SH-SY5Y (cell line): Measurements from ENCODE around the gene P4HB.

Experiments
- GATA2 ChIP-seq: IDR thresholded peaks from 2 replicates; pipeline ENCODE4 v1.6.1; 2011; ENCODE audit warnings: mild to moderate bottlenecking, low read depth, low read length
- GATA3 ChIP-seq: IDR thresholded peaks from 2 replicates; pipeline ENCODE4 v1.6.1; 2011; ENCODE audit warnings: low read depth, mild to moderate bottlenecking, low read length, moderate library complexity

DNA sequence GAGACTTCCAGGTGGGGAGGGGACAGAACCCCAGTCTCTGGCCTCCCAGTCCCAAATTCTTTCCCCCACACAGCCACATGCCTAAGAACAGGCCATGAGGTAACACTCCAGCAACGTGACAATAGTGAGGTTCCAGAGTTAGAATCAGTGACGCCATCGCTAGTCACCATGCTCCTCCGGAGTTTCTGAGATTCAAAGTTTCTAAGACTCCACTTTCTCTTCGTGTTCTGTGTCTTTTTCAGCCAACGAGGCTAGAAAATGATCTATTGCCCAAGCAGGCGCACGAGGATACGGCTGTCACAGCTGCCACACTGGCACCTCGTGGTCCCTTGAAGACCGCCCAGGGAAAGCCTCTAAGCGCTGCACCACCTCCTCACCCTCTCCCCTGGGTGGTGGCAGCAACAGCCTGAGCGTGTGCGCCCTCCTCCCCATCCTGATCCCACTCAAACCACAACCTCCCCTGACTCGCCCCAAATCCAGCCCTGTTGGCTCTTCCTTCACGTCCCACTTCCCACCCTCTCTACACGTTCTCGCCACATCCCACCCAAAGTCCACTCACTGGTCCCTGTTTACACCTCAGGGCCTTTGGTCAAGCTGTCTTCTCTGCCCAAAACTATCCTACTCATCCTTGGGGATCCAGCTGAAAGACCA is 28.3 kb downstream of the P4HB start:
- TF ChIP-seq GATA3 (no peak), GATA2 (no peak)
